Natural killer cell (primary cell): Measurements from ENCODE around the gene TCERG1L. TPM values are rescaled to one million over a fixed set of nuclear protein-coding genes. Genes with fewer than 3 reads are reported as not detected.
A peak's percentile ranks its signal among the peaks of the same experiment; 100 is the strongest.

ENCODE experiments used
- ATAC-seq, 3 donors: fragments of 150-1000 bp in 2 of 3; fragments of 200-7000 bp in 1 of 3; cut with Tn5 transposase; 1 replicate in 1 of 3; 2 replicates in 2 of 3; pipeline ENCODE4 v1.10.0; 2021; ENCODE audit warnings: mild to moderate bottlenecking in 2 of 3, moderate library complexity in 2 of 3
- DNase-seq, 2 donors: peaks; one replicate each; pipeline versions ENCODE4 v3.0.0 to v3.0.0-alpha.2; 2013 to 2021; ENCODE audit warnings: mixed read lengths in 1 of 2
- H3K27ac ChIP-seq: one replicate; pipeline ENCODE4 v1.5.1; 2013; ENCODE audit warnings: mild to moderate bottlenecking, low read length
- H3K27me3 ChIP-seq: one replicate; pipeline ENCODE4 v1.6.1; 2013; ENCODE audit warnings: low read length; ENCODE audit not compliant: control insufficient read depth, insufficient read depth
- H3K36me3 ChIP-seq: one replicate; pipeline ENCODE4 v1.6.1; 2013; ENCODE audit warnings: low read length; ENCODE audit not compliant: control insufficient read depth, insufficient read depth
- H3K4me1 ChIP-seq: one replicate; pipeline ENCODE4 v1.6.1; 2013; ENCODE audit warnings: low read length; ENCODE audit not compliant: control insufficient read depth, insufficient read depth
- H3K4me3 ChIP-seq: one replicate; pipeline ENCODE4 v1.5.1; 2013; ENCODE audit warnings: low read length
- H3K9me3 ChIP-seq: one replicate; pipeline ENCODE4 v1.6.1; 2013; ENCODE audit warnings: low read length; ENCODE audit not compliant: control insufficient read depth, insufficient read depth
- H3K27ac Mint-ChIP-seq, 2 donors: one replicate each; pipeline ENCODE4 v1.8.0; 2022; ENCODE audit warnings: mild to moderate bottlenecking in 2 of 2, mixed read lengths in 2 of 2, moderate library complexity in 1 of 2
- H3K27me3 Mint-ChIP-seq, 2 donors: one replicate each; pipeline ENCODE4 v1.8.0; 2022; ENCODE audit warnings: low read depth in 2 of 2, mixed read lengths in 2 of 2
- H3K36me3 Mint-ChIP-seq: one replicate; pipeline ENCODE4 v1.8.0; 2022; ENCODE audit warnings: mixed read lengths
- H3K4me1 Mint-ChIP-seq, 2 donors: one replicate each; pipeline ENCODE4 v1.8.0; 2022; ENCODE audit warnings: mixed read lengths in 2 of 2
- H3K4me3 Mint-ChIP-seq: one replicate; pipeline ENCODE4 v1.8.0; 2022; ENCODE audit warnings: mild to moderate bottlenecking, moderate library complexity, mixed read lengths
- H3K9me3 Mint-ChIP-seq, 2 donors: one replicate each; pipeline ENCODE4 v1.8.0; 2022; ENCODE audit warnings: mixed read lengths in 2 of 2
- WGBS: methylation state at CpG from one replicate; pipeline ENCODE4 v1.1.7; 2013; ENCODE audit warnings: missing lambda C conversion rate; ENCODE audit not compliant: insufficient coverage; 5-methylcytosine and 5-hydroxymethylcytosine counted together
- intact Hi-C: fragments of 100-400 bp; cut with micrococcal nuclease; formaldehyde crosslinking; loops from one replicate; pipeline ENCODE4 v1.14.2; 2022
- total RNA-seq, 4 donors: library from RNA; stranded (reverse); fragments of 120-200 nt in 1 of 4; gene quantifications; one replicate each; pipeline versions ENCODE4 v1.2.3 to v1.2.4, GENCODE V29; 2013 to 2022
- TF ChIP-seq, protein P1 (sequence below): fragments of 200-600 bp; IDR thresholded peaks from one replicate; pipeline ENCODE4 v1.8.0; 2022; ENCODE audit warnings: antibody characterized with exemption

The TCERG1L gene
- total RNA-seq, 3 donors from 2014 or later (not counting 1 experiment from before 2014, with no cell fraction given): 0.48 TPM; not detected in 2

DNA sequence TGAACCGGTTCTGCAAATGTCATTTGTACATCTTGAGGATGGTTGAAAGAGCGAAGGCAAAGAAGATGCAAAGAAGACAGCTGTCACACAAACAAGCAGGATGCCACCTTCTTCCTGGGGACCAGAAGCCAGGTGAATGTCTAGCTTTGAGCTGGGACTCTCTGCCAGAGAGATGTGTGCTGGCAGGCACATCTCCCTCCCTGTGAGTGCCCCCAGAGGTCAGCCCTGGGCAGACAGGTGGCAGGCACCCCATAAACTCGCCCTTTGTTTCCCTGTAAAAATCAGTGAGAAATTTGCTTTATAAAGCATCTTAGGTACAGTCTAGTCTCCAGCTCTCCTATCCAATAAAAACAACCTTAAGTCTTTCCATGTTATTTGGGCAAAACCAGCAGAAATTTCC, 2.6 kb upstream of the TCERG1L start:
- 71% methylated on average over 3 of the region's 3 CpGs for WGBS
- no peak for ATAC-seq

DNA sequence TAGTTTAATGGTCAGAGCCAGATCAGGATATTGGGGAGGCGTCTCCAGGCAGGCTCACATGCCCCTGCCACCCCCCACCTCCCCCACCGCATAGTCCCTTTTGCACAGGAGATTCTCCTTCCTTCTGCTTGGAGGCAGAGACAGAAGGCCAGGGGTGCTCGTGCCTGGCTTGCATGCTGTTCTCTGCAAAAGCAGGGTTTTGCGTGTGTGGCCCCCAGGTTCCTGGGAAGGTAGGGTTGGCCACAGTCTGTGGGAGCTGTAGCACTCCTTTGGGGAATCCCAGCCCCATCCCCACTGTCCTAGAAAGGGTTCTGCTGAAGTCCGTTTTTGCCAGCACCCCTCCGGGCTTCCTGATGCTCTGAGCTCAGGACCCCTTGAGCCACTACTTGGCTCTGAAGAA, 1.9 kb upstream of the TCERG1L start:
- no peak for ATAC-seq
- no peaks in the 10 kb centered on the region for H3K36me3 ChIP-seq
- peaks cover 6% of the 10 kb centered on the region for H3K27me3 ChIP-seq
- H3K4me1 ChIP-seq: peaks cover 5% of the 10 kb centered on the region
- intact Hi-C loops: no loop called here
- H3K9me3 Mint-ChIP-seq: no peaks in the 10 kb centered on the region
- H3K4me3 ChIP-seq: no peak overlapping the region
- DNase-seq: no peak
- no peak overlapping the region for H3K27ac ChIP-seq
- no peaks in the 10 kb centered on the region for H3K9me3 ChIP-seq
- peaks cover 20 to 49% of the 10 kb centered on the region in 2 donors for H3K27me3 Mint-ChIP-seq
- 73% methylated on average over 6 of the region's 6 CpGs for WGBS
- H3K27ac Mint-ChIP-seq: no peak overlapping the region
- H3K36me3 Mint-ChIP-seq: peaks cover 7% of the 10 kb centered on the region
- TF ChIP-seq, protein P1, sequence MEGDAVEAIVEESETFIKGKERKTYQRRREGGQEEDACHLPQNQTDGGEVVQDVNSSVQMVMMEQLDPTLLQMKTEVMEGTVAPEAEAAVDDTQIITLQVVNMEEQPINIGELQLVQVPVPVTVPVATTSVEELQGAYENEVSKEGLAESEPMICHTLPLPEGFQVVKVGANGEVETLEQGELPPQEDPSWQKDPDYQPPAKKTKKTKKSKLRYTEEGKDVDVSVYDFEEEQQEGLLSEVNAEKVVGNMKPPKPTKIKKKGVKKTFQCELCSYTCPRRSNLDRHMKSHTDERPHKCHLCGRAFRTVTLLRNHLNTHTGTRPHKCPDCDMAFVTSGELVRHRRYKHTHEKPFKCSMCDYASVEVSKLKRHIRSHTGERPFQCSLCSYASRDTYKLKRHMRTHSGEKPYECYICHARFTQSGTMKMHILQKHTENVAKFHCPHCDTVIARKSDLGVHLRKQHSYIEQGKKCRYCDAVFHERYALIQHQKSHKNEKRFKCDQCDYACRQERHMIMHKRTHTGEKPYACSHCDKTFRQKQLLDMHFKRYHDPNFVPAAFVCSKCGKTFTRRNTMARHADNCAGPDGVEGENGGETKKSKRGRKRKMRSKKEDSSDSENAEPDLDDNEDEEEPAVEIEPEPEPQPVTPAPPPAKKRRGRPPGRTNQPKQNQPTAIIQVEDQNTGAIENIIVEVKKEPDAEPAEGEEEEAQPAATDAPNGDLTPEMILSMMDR: no peak
- no peak overlapping the region for H3K4me3 Mint-ChIP-seq
- H3K4me1 Mint-ChIP-seq: peaks cover 0 to 4% of the 10 kb centered on the region in 2 donors

More for the DNA sequence above, 2.6 kb upstream of the TCERG1L start:
- intact Hi-C loops: no loop called here
- peaks cover 0 to 4% of the 10 kb centered on the region in 2 donors for H3K4me1 Mint-ChIP-seq
- Histone ChIP-seq H3K4me1 (peaks cover 5% of the 10 kb centered on the region), H3K9me3 (no peaks in the 10 kb centered on the region), H3K27ac (no peak overlapping the region), H3K4me3 (no peak overlapping the region), H3K36me3 (no peaks in the 10 kb centered on the region), H3K27me3 (peaks cover 3% of the 10 kb centered on the region)
- peaks cover 18 to 42% of the 10 kb centered on the region in 2 donors for H3K27me3 Mint-ChIP-seq
- H3K9me3 Mint-ChIP-seq: no peaks in the 10 kb centered on the region
- H3K27ac Mint-ChIP-seq: no peak overlapping the region
- DNase-seq: no peak
- H3K36me3 Mint-ChIP-seq: peaks cover 7% of the 10 kb centered on the region
- H3K4me3 Mint-ChIP-seq: no peak overlapping the region
- TF ChIP-seq, protein P1: no peak

DNA sequence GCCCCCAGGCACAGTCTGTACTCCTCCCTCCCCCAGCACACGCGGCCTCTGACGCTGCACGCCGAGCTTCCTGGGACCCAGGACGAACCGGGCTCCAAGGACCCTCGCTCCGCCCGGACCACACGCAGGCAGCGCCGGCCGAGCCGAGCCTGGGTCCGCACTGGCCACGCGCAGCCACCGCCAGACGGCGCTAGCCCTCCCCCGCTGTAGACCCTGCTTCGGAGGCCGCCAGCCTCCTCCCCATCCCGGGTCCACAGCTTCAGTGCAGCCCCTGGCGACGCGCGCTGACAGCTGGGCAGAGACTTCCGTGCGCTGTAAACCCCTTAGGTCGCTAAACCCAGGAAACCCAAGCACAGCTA, 936 bp upstream of the TCERG1L start:
- H3K4me3 Mint-ChIP-seq: peak overlapping the region; percentile 40
- peaks cover 0 to 4% of the 10 kb centered on the region in 2 donors for H3K4me1 Mint-ChIP-seq
- Histone ChIP-seq H3K4me1 (peaks cover 5% of the 10 kb centered on the region), H3K27me3 (peaks cover 6% of the 10 kb centered on the region), H3K9me3 (no peaks in the 10 kb centered on the region), H3K27ac (no peak overlapping the region), H3K36me3 (no peaks in the 10 kb centered on the region), H3K4me3 (no peak overlapping the region)
- ATAC-seq (no peak), DNase-seq (peak in 1 of 2 donors; percentile 28)
- no peaks in the 10 kb centered on the region for H3K9me3 Mint-ChIP-seq
- 4% methylated on average over 32 of the region's 32 CpGs for WGBS
- H3K27ac Mint-ChIP-seq: no peak overlapping the region
- peaks cover 18 to 58% of the 10 kb centered on the region in 2 donors for H3K27me3 Mint-ChIP-seq
- peaks cover 7% of the 10 kb centered on the region for H3K36me3 Mint-ChIP-seq
- intact Hi-C loops: no loop called here
- TF ChIP-seq, protein P1: no peak

DNA sequence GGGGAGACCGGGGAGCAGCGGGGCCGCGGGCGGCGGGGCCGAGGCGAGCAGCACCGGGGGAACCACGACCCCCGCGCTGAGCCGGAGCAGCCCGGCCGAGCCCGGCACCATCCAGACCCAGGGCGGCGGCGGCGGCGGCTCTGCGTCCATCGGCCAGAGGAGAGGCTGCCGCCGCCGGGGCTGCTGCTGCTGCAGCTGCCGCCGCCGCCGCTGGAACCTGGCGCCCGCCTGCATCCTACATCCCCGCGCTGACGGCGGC, 190 bp downstream of the TCERG1L start:
- peaks cover 18 to 56% of the 10 kb centered on the region in 2 donors for H3K27me3 Mint-ChIP-seq
- no peak overlapping the region for H3K27ac ChIP-seq
- H3K27ac Mint-ChIP-seq: no peak overlapping the region
- DNase-seq (no peak), ATAC-seq (no peak)
- WGBS: 5% methylated on average over 36 of the region's 36 CpGs
- intact Hi-C loops: no loop called here
- peaks cover 5% of the 10 kb centered on the region for H3K4me1 ChIP-seq
- H3K4me3 ChIP-seq: no peak overlapping the region
- H3K4me3 Mint-ChIP-seq: no peak overlapping the region
- H3K9me3 ChIP-seq: no peaks in the 10 kb centered on the region
- TF ChIP-seq, protein P1: no peak
- peaks cover 0 to 4% of the 10 kb centered on the region in 2 donors for H3K4me1 Mint-ChIP-seq
- H3K27me3 ChIP-seq: peaks cover 6% of the 10 kb centered on the region
- H3K36me3 Mint-ChIP-seq: peaks cover 7% of the 10 kb centered on the region
- no peaks in the 10 kb centered on the region for H3K9me3 Mint-ChIP-seq
- H3K36me3 ChIP-seq: no peaks in the 10 kb centered on the region
